ENCODE measurements around the gene CCDC102B.

Gene CCDC102B

GRCh38 chr18:68833756-68834155 lies 35.9 kb downstream of the CCDC102B start:
- no peaks in the 10 kb centered on the region for H3K27me3 ChIP-seq (ENCODE audit: control insufficient read depth, insufficient read depth, low read length)
- no peak overlapping the region for H3K4me3 ChIP-seq (ENCODE audit: low read length)

GRCh38 chr18:68837665-68838451 lies 40.0 kb downstream of the CCDC102B start:
- Histone ChIP-seq H3K36me3 (ENCODE audit: control insufficient read depth, insufficient read depth, low read length) (no peaks in the 10 kb centered on the region), H3K9ac (ENCODE audit: low read length) (no peak overlapping the region), H3K4me3 (ENCODE audit: low read length) (no peak overlapping the region), H3K4me1 (ENCODE audit: control insufficient read depth, insufficient read depth, low read length) (no peaks in the 10 kb centered on the region), H3K9me3 (ENCODE audit: control insufficient read depth, low read length) (no peaks in the 10 kb centered on the region), H3K27me3 (ENCODE audit: control insufficient read depth, insufficient read depth, low read length) (no peaks in the 10 kb centered on the region)

More at GRCh38 chr18:68833756-68834155, 35.9 kb downstream of the CCDC102B start:
- no peaks in the 10 kb centered on the region for H3K36me3 ChIP-seq (ENCODE audit: control insufficient read depth, insufficient read depth, low read length)
- H3K9ac ChIP-seq (ENCODE audit: low read length): no peak overlapping the region
- no peaks in the 10 kb centered on the region for H3K9me3 ChIP-seq (ENCODE audit: control insufficient read depth, low read length)
- H3K4me1 ChIP-seq (ENCODE audit: control insufficient read depth, insufficient read depth, low read length): no peaks in the 10 kb centered on the region

DNA sequence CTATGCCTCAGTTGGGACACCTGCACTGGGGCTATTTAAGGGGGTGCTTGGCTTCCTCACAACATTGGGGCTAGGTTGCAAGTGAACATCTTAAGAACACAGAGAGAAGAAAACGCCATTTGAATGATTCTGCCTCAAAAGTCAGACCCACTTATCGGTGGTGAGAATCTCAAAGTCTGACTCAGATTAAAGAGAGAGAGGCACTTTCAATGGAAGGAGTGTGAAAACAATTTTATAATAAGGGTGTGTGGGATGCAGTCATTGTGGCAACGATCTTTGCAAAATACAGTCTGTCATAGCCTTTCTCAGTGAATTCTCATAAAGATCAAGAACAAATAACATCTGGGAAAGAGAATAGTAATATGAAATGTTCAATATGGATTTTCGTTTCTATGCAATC lies 41.8 kb downstream of the CCDC102B start:
- Histone ChIP-seq H3K9me3 (ENCODE audit: control insufficient read depth, low read length) (no peaks in the 10 kb centered on the region), H3K27me3 (ENCODE audit: control insufficient read depth, insufficient read depth, low read length) (no peaks in the 10 kb centered on the region), H3K9ac (ENCODE audit: low read length) (no peak overlapping the region), H3K36me3 (ENCODE audit: control insufficient read depth, insufficient read depth, low read length) (no peaks in the 10 kb centered on the region), H3K4me3 (ENCODE audit: low read length) (no peak overlapping the region), H3K4me1 (ENCODE audit: control insufficient read depth, insufficient read depth, low read length) (no peaks in the 10 kb centered on the region)

GRCh38 chr18:68840554-68841263 lies 42.8 kb downstream of the CCDC102B start:
- no peaks in the 10 kb centered on the region for H3K9me3 ChIP-seq (ENCODE audit: control insufficient read depth, low read length)
- H3K27me3 ChIP-seq (ENCODE audit: control insufficient read depth, insufficient read depth, low read length): no peaks in the 10 kb centered on the region
- H3K4me3 ChIP-seq (ENCODE audit: low read length): no peak overlapping the region
- no peaks in the 10 kb centered on the region for H3K36me3 ChIP-seq (ENCODE audit: control insufficient read depth, insufficient read depth, low read length)
- no peaks in the 10 kb centered on the region for H3K4me1 ChIP-seq (ENCODE audit: control insufficient read depth, insufficient read depth, low read length)
- no peak overlapping the region for H3K9ac ChIP-seq (ENCODE audit: low read length)

DNA sequence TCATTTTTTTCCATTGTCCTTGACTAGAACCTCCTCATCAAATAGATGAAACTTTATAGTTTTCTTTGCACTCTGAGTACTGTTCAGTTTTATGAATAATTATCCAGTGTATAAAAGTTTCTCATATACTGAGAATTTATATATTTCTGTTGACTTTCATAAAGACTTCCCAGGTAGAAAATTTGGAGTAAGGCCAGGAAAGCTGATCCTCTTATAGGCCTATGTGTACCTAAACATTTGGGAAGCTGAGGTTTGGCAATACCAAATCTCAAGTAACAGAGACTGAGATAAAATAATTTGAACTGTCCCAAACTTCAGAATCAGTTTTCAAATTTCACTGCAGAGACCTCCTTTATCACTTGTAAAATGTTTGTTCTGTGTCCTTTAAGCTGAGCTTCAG lies 43.4 kb downstream of the CCDC102B start:
- H3K9ac ChIP-seq (ENCODE audit: low read length): no peak overlapping the region
- no peaks in the 10 kb centered on the region for H3K36me3 ChIP-seq (ENCODE audit: control insufficient read depth, insufficient read depth, low read length)
- no peaks in the 10 kb centered on the region for H3K27me3 ChIP-seq (ENCODE audit: control insufficient read depth, insufficient read depth, low read length)
- no peak overlapping the region for H3K4me3 ChIP-seq (ENCODE audit: low read length)
- no peaks in the 10 kb centered on the region for H3K4me1 ChIP-seq (ENCODE audit: control insufficient read depth, insufficient read depth, low read length)
- no peaks in the 10 kb centered on the region for H3K9me3 ChIP-seq (ENCODE audit: control insufficient read depth, low read length)

GRCh38 chr18:68842951-68843350 lies 45.1 kb downstream of the CCDC102B start:
- H3K27me3 ChIP-seq (ENCODE audit: control insufficient read depth, insufficient read depth, low read length): no peaks in the 10 kb centered on the region
- no peaks in the 10 kb centered on the region for H3K4me1 ChIP-seq (ENCODE audit: control insufficient read depth, insufficient read depth, low read length)
- no peaks in the 10 kb centered on the region for H3K9me3 ChIP-seq (ENCODE audit: control insufficient read depth, low read length)
- H3K36me3 ChIP-seq (ENCODE audit: control insufficient read depth, insufficient read depth, low read length): no peaks in the 10 kb centered on the region
- no peak overlapping the region for H3K4me3 ChIP-seq (ENCODE audit: low read length)
- H3K9ac ChIP-seq (ENCODE audit: low read length): no peak overlapping the region

DNA sequence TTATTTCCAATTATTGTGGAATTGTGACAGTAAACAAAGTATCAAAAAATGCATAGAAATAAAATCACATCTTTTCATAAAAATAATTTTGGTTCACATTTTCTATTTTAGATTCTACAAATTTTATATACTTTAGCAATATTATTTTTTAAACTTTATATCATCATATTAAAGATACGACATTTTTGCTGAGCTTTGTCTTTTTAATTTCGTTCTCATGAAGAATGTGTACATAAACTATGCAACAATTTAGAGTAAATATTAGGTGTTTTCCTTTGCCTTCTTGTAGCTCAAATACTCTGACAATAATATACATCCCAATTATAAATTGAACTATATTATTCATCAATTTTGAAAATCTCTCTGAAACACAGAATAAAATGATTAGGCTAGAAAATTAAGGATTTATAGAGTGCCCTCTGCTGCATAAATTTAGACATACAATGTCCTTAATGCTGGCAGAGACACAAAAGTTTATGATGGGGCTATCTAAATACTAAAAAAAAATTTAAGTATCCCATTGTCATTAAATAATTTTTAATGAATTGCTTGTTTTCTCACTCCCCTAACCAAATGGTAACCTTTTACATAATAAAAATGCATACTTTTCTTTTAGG lies 45.7 kb downstream of the CCDC102B start:
- H3K36me3 ChIP-seq (ENCODE audit: control insufficient read depth, insufficient read depth, low read length): no peaks in the 10 kb centered on the region
- H3K4me3 ChIP-seq (ENCODE audit: low read length): no peak overlapping the region
- no peaks in the 10 kb centered on the region for H3K27me3 ChIP-seq (ENCODE audit: control insufficient read depth, insufficient read depth, low read length)
- H3K9me3 ChIP-seq (ENCODE audit: control insufficient read depth, low read length): no peaks in the 10 kb centered on the region
- H3K9ac ChIP-seq (ENCODE audit: low read length): no peak overlapping the region
- H3K4me1 ChIP-seq (ENCODE audit: control insufficient read depth, insufficient read depth, low read length): no peaks in the 10 kb centered on the region

DNA sequence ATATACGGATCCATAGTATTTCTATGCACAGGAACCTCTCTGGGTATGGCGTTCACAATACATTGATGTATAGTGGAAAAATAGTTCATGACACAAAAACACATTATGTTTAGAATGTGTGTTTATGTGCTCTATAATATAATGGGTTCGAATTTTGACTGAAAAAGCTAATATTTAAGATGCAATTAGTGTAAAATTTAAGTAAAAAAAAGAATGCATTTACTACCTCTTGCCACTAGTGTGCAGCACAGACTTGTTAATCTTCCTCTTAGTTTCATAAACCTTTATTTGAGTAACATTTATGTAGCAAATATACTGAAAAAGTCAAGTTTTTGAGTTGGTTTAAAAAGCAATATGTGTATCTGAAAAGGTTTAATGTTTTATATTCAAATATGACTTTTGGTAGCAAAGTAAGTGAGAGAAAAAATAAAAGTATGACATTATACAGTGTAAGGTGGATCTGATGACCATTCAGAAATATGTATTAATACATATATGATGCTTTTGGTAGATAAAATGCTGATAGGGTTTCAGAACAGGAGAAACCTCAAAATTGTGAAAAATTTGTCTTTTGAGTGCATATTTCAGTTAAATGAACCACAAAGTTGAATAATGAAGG lies 49.4 kb downstream of the CCDC102B start:
- no peaks in the 10 kb centered on the region for H3K9me3 ChIP-seq (ENCODE audit: control insufficient read depth, low read length)
- H3K4me1 ChIP-seq (ENCODE audit: control insufficient read depth, insufficient read depth, low read length): no peaks in the 10 kb centered on the region
- H3K9ac ChIP-seq (ENCODE audit: low read length): no peak overlapping the region
- no peaks in the 10 kb centered on the region for H3K36me3 ChIP-seq (ENCODE audit: control insufficient read depth, insufficient read depth, low read length)
- no peaks in the 10 kb centered on the region for H3K27me3 ChIP-seq (ENCODE audit: control insufficient read depth, insufficient read depth, low read length)
- no peak overlapping the region for H3K4me3 ChIP-seq (ENCODE audit: low read length)

DNA sequence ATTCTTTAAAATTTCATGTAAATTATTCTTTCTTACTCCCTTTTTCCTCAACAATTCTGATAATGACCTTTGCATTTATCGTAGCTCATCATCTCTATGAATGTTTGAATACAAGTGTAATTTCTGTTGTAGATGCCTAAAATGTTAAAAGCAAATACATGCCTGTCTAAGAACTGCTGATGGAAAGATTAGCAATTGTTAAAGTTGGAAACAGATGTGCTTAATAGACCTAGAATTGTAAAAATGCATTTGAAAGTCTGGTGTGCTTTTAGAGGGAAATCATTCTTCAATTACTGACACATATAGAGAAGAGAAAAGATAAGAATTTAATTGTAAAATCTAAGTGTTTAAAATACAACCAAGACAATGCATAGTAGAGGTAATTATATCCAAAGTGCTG lies 50.4 kb downstream of the CCDC102B start:
- no peaks in the 10 kb centered on the region for H3K9me3 ChIP-seq (ENCODE audit: control insufficient read depth, low read length)
- no peaks in the 10 kb centered on the region for H3K27me3 ChIP-seq (ENCODE audit: control insufficient read depth, insufficient read depth, low read length)
- no peaks in the 10 kb centered on the region for H3K36me3 ChIP-seq (ENCODE audit: control insufficient read depth, insufficient read depth, low read length)
- no peak overlapping the region for H3K4me3 ChIP-seq (ENCODE audit: low read length)
- no peak overlapping the region for H3K9ac ChIP-seq (ENCODE audit: low read length)
- no peaks in the 10 kb centered on the region for H3K4me1 ChIP-seq (ENCODE audit: control insufficient read depth, insufficient read depth, low read length)

GRCh38 chr18:68854786-68855391 lies 57.0 kb downstream of the CCDC102B start:
- H3K9me3 ChIP-seq (ENCODE audit: control insufficient read depth, low read length): no peaks in the 10 kb centered on the region
- H3K27me3 ChIP-seq (ENCODE audit: control insufficient read depth, insufficient read depth, low read length): no peaks in the 10 kb centered on the region
- no peak overlapping the region for H3K9ac ChIP-seq (ENCODE audit: low read length)
- no peaks in the 10 kb centered on the region for H3K4me1 ChIP-seq (ENCODE audit: control insufficient read depth, insufficient read depth, low read length)
- no peaks in the 10 kb centered on the region for H3K36me3 ChIP-seq (ENCODE audit: control insufficient read depth, insufficient read depth, low read length)
- H3K4me3 ChIP-seq (ENCODE audit: low read length): no peak overlapping the region

- H3K4me1 ChIP-seq (ENCODE audit: control insufficient read depth, insufficient read depth, low read length): no peaks in the 10 kb centered on the region
- H3K36me3 ChIP-seq (ENCODE audit: control insufficient read depth, insufficient read depth, low read length): no peaks in the 10 kb centered on the region
- no peak overlapping the region for H3K4me3 ChIP-seq (ENCODE audit: low read length)
- no peaks in the 10 kb centered on the region for H3K9me3 ChIP-seq (ENCODE audit: control insufficient read depth, low read length)
- no peak overlapping the region for H3K9ac ChIP-seq (ENCODE audit: low read length)
- H3K27me3 ChIP-seq (ENCODE audit: control insufficient read depth, insufficient read depth, low read length): no peaks in the 10 kb centered on the region
Measured at GRCh38 chr18:68855491-68855890, 57.6 kb downstream of the CCDC102B start.

Measured in mucosa of stomach (tissue), 1 donor.